A673 (cell line): ENCODE data around the gene SLMAP. TPM values are rescaled to one million over a fixed set of nuclear protein-coding genes. Genes with fewer than 3 reads are reported as not detected.

ENCODE experiments used
- BruUV-seq: library from RNA; stranded (reverse); fragments of 400-500 nt; replicated peaks from 2 replicates; lab custom pipeline; 2021; lab: Mats Ljungman, UMichigan
- CTCF ChIA-PET: fragments of 300-600 bp; sonication (Branson Sonifier 250); formaldehyde crosslinking; loops from one replicate; lab custom pipeline; 2022; ENCODE audit warnings: antibody characterized with exemption; lab: Charles Lee
- POLR2A ChIA-PET: fragments of 300-600 bp; sonication (Branson Sonifier 250); formaldehyde crosslinking; loops from one replicate; lab custom pipeline; 2022; ENCODE audit warnings: antibody characterized with exemption; ENCODE audit not compliant: low non-redundant PET; lab: Charles Lee
- DNase-seq: peaks from one replicate; pipeline ENCODE4 v3.0.0-alpha.2; 2015; ENCODE audit warnings: low spot score
- H3K27ac ChIP-seq: fragments of 200-600 bp; sonication (generic); 2 replicates; pipeline ENCODE4 v1.5.1; 2016; ENCODE audit warnings: mixed run types, low read depth, mild to moderate bottlenecking, mixed read lengths, antibody characterized with exemption, low read length; ENCODE audit not compliant: poor library complexity, severe bottlenecking
- H3K27me3 ChIP-seq: fragments of 200-600 bp; sonication (generic); replicated peaks from 2 replicates; pipeline ENCODE4 v1.6.1; 2017; ENCODE audit warnings: mixed run types, low read depth, mild to moderate bottlenecking, mixed read lengths, antibody characterized with exemption, low read length; ENCODE audit not compliant: insufficient read depth, poor library complexity
- H3K36me3 ChIP-seq: fragments of 200-600 bp; sonication (generic); 2 replicates; pipeline ENCODE4 v1.6.1; 2016; ENCODE audit warnings: mixed run types, mild to moderate bottlenecking, mixed read lengths, antibody characterized with exemption, low read length; ENCODE audit not compliant: insufficient read depth, poor library complexity, severe bottlenecking
- H3K4me1 ChIP-seq: fragments of 200-600 bp; sonication (generic); 2 replicates; pipeline ENCODE4 v1.6.1; 2017; ENCODE audit warnings: mixed run types, mild to moderate bottlenecking, mixed read lengths, antibody characterized with exemption, low read length; ENCODE audit not compliant: insufficient read depth, poor library complexity, severe bottlenecking
- H3K4me3 ChIP-seq: fragments of 200-600 bp; sonication (generic); 2 replicates; pipeline ENCODE4 v1.5.1; 2016; ENCODE audit warnings: low read depth, mixed run types, mild to moderate bottlenecking, mixed read lengths, low read length; ENCODE audit not compliant: poor library complexity, severe bottlenecking
- H3K9me3 ChIP-seq: fragments of 200-600 bp; sonication (generic); 2 replicates; pipeline ENCODE4 v1.6.1; 2016; ENCODE audit warnings: mixed run types, low read depth, mild to moderate bottlenecking, mixed read lengths, antibody characterized with exemption, low read length; ENCODE audit not compliant: poor library complexity, severe bottlenecking
- CTCF ChIP-seq: fragments of 300-800, 200-600 bp; sonication (generic); conservative IDR thresholded peaks from 2 replicates; pipeline ENCODE4 v1.5.1; 2017; ENCODE audit warnings: low read depth, mild to moderate bottlenecking, antibody characterized with exemption, low read length, moderate library complexity, mixed read lengths
- EZH2 ChIP-seq: fragments of 200-600 bp; sonication (generic); IDR thresholded peaks from 2 replicates; pipeline ENCODE4 v1.6.1; 2017; ENCODE audit warnings: borderline replicate concordance, low read depth, mild to moderate bottlenecking, mixed read lengths, antibody characterized with exemption, low read length; ENCODE audit not compliant: poor library complexity, severe bottlenecking
- intact Hi-C: fragments of 100-400 bp; cut with micrococcal nuclease; formaldehyde crosslinking; loops from one replicate; pipeline ENCODE4 v1.10.0; 2022; ENCODE audit not compliant: unreplicated experiment
- total RNA-seq: library from RNA; stranded (reverse); gene quantifications from 2 replicates; pipeline ENCODE4 v1.2.3, GENCODE V29; 2021

SLMAP gene
- total RNA-seq, 1 experiment from 2014 or later: 32.4 TPM

- intact Hi-C loops: no loop called here
- no peaks in the 10 kb centered on the region for H3K4me1 ChIP-seq
- CTCF ChIA-PET: no interaction called here
- POLR2A ChIA-PET: no interaction called here
- no peaks in the 10 kb centered on the region for H3K9me3 ChIP-seq
- no peaks in the 10 kb centered on the region for H3K36me3 ChIP-seq
- H3K27ac ChIP-seq: no peak overlapping the region
- no TSS peak for BruUV-seq
- no peak overlapping the region for H3K4me3 ChIP-seq
- no peak for DNase-seq
- TF ChIP-seq EZH2: no peak
- no peak for TF ChIP-seq CTCF
- no peaks in the 10 kb centered on the region for H3K27me3 ChIP-seq
Measured at GRCh38 chr3:57779666-57780065, 23.6 kb downstream of the SLMAP start.

DNA sequence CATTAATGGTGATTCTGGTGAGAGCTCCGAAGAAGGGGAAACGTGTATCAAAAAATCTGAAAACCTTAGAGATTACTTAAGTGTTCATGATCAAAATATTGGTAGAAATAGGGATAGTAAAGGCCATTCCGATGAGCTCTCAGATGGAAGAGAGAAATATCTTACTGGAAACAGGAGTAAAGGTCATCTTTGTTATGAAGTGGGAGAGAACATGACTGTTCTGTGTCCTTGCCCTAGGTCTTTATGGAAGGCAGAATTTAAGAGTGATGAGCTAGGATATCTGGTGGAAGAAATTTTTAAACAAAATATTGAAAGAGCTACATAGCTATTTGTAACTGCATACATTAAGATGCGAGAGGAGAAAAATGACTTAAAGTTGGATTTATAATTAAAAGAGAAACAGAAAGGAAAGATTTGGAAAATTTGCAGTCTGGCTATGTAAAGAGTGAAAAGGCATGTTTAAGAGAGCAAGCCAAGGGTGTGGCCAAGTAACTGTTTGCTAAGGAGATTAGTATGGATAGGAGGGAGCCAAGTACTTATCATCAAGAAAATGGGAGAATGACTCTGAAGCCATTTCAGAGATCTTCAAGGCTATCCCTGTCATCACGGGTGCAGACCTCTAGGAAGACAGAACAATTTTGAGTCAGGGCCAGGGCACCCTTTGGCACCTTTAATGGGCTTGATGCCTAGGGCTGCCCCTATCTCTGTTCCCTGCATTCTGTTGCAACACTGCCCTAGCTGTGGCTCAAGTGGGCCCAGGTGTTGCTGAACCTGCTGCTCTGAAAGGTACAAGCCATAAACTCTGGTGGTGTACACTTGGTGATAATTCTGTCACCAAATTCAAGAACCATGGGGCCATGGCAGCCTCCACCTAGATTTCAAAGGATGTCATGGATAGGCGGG, 27.3 kb downstream of the SLMAP start:
- Histone ChIP-seq H3K9me3 (no peaks in the 10 kb centered on the region), H3K4me3 (no peak overlapping the region), H3K4me1 (peaks cover 7% of the 10 kb centered on the region), H3K36me3 (no peaks in the 10 kb centered on the region), H3K27ac (no peak overlapping the region), H3K27me3 (no peaks in the 10 kb centered on the region)
- no TSS peak for BruUV-seq
- intact Hi-C loops: no loop called here
- TF ChIP-seq CTCF (no peak), EZH2 (no peak)
- POLR2A ChIA-PET: no interaction called here
- CTCF ChIA-PET: no interaction called here
- DNase-seq: no peak

DNA sequence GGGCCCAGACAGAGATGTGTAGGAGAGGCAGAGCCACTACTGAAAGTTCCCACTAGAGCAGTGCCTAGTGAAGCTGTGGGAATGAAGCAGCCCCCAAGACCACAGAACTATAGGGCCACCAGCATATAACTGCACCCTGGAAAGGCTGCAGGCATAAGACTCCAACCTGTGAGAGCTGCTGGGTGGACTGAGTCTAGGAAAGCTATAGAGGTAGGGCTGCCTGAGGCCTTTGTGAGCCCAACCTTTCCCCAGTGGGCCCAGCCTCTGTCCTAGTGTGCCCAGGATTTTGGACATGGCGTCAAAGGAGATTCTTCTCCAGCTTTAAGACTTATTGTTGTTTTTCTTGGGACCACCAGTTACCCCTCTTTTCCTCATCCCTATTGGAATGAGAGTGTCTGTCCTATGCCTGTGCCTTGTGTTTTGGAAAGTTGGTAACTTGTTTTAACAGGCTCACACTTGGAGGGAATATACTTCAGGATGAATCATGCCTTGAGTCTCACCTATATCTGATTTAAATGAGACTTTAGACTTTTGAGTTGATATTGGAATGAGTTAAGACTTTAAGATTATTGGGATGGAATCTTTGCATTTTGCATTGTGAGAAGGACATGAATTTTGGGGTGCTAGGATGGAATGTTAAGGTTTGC, 28.1 kb downstream of the SLMAP start:
- POLR2A ChIA-PET: no interaction called here

More for the DNA sequence above, 28.1 kb downstream of the SLMAP start:
- H3K4me1 ChIP-seq: peaks cover 7% of the 10 kb centered on the region
- intact Hi-C loops: no loop called here
- CTCF ChIA-PET: no interaction called here
- BruUV-seq: no TSS peak
- H3K36me3 ChIP-seq: no peaks in the 10 kb centered on the region
- H3K4me3 ChIP-seq: no peak overlapping the region
- H3K27me3 ChIP-seq: no peaks in the 10 kb centered on the region
- no peaks in the 10 kb centered on the region for H3K9me3 ChIP-seq
- TF ChIP-seq CTCF (no peak), EZH2 (no peak)
- H3K27ac ChIP-seq: no peak overlapping the region
- DNase-seq: no peak
